GM23248 (cell line): ENCODE data around the gene FOLR1.

Source experiments
- EZH2 ChIP-seq: fragments of 200-600 bp; sonication (generic); IDR thresholded peaks from 2 replicates; pipeline ENCODE4 v1.6.1; 2018; ENCODE audit warnings: antibody characterized with exemption, mild to moderate bottlenecking; ENCODE audit not compliant: insufficient read depth, poor library complexity, severe bottlenecking
- EZH2phosphoT487 ChIP-seq: fragments of 200-600 bp; sonication (generic); IDR thresholded peaks from 2 replicates; pipeline ENCODE4 v1.6.1; 2018; ENCODE audit warnings: antibody characterized with exemption, moderate library complexity, mild to moderate bottlenecking, low read depth; ENCODE audit not compliant: insufficient read depth

DNA sequence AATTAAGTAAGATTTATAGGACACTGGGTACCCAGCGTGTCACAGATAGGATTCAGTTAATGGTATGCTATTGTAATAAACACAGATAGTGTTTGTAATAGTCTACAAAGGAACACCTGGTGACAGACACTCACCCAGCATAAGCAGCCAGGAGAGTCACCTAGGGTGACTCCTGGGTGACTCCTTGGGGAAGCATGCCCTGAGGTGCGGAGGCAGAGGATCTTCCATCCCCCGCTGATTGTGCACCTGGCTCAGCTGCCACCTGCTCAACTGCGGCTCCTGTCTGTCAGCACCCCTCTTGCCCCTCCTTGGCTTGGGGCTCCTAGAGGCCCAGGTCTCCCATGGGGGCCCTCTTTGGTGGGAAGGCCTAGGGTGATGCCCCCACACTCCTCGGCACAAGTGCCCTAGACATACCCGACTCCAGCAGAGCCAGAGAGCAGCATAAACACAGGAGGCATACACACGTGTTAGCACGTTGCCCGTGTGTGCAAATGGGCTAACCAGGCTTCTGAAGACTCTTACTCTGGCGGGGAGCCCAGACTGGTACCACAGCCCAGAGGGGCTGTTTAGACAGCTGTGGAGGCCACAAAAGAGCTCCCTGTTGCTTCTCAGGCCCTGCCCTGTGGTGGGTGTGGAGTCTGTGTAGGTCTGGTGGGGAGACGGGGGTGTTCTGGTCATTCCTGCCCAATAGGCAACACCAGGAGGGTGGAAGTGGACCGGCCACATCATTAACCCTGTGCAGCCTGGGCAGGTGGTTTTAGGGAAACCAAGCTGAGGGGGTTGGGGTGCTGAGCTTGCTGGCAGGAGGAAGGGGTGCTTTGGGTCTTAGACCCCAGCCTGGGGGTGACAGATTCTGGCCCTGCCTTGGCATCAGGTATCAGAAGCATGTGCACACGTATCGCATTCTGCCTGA lies 35.6 kb downstream of the FOLR1 start:
- no peak for TF ChIP-seq EZH2
- TF ChIP-seq EZH2phosphoT487 = no peak
